Measurements from ENCODE around the gene FBXL16. TPM values are rescaled to one million over a fixed set of nuclear protein-coding genes. Genes with fewer than 3 reads are reported as not detected.
A peak's percentile ranks its signal among the peaks of the same experiment; 100 is the strongest.
"Not testable (repeated sequence)": the region's sequence is repeated elsewhere in the genome, so short reads cannot be mapped to it uniquely, and the experiment has no call there.

The FBXL16 gene
- total RNA-seq, 1 donor from 2014 or later = 0.46 TPM

DNA sequence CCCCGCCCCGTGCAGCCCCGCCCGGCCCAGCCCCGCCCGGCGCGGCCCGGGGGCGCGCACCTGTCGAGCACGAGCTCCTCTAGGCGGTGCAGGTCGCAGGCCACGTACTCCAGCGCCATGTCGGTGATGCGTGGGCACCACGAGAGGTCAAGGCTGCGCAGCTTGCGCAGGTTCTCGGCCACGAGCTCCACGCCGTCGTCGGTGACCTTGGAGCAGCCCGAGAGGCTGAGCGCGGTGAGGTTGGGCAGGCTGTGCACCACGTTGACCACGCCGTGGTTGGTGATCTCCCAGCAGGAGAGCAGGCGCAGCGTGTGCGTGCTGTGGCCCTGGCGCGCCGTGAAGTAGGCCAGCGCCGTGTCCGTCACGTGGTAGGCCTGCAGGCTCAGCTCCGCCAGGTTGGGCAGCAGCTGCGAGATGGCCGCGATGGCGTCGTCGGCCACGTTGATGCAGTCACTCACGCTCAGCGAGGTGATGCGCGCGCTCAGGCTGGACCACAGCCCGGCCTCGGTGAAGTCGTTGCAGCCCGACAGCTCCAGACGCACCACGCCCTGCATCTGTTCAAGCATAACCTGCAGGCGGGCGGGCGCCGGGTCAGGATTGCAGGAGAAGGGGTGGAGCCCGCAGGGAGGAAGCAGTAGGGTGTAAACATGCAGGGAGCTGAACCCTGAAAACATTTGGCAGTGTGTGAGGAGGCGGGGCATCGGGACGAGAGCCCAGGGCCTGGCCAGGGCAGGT, 10.1 kb downstream of the FBXL16 start:
- TF ChIP-seq, protein P1, sequence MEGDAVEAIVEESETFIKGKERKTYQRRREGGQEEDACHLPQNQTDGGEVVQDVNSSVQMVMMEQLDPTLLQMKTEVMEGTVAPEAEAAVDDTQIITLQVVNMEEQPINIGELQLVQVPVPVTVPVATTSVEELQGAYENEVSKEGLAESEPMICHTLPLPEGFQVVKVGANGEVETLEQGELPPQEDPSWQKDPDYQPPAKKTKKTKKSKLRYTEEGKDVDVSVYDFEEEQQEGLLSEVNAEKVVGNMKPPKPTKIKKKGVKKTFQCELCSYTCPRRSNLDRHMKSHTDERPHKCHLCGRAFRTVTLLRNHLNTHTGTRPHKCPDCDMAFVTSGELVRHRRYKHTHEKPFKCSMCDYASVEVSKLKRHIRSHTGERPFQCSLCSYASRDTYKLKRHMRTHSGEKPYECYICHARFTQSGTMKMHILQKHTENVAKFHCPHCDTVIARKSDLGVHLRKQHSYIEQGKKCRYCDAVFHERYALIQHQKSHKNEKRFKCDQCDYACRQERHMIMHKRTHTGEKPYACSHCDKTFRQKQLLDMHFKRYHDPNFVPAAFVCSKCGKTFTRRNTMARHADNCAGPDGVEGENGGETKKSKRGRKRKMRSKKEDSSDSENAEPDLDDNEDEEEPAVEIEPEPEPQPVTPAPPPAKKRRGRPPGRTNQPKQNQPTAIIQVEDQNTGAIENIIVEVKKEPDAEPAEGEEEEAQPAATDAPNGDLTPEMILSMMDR (conservative IDR thresholded peaks at IDR 0.05; ENCODE audit: low read depth, low read length) = no peak
- peak overlapping the region; percentile 23 for H3K4me3 ChIP-seq (ENCODE audit: low read depth, low read length)
- no peak for DNase-seq (ENCODE audit: low read depth)

DNA sequence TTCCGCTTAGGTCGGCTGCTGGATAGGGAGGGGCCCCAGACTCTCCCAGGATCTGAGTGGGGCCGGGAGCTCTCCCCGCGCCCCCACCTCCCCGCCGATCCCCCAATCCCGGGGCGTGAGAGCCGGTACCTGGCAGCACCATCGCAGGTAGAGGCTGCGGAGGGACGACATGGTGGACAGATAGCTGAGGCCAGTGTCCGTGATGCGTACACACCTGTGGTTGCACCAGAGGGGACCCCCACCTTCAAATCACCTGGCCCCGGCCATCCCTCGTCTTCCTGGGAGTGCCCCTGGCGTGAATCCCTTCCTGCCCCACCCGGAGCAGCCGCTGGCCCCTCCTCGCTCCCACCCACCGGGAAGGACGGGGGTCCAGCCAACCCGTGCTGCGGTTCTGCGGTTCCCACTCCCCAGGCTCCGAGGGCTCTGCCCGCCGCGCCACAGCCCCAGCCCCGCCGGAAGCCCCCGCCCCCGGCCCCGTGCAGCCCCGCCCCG, 10.7 kb downstream of the FBXL16 start:
- DNase-seq (ENCODE audit: low read depth) = no peak
- TF ChIP-seq, protein P1 (conservative IDR thresholded peaks at IDR 0.05; ENCODE audit: low read depth, low read length) = no peak
- H3K4me3 ChIP-seq (ENCODE audit: low read depth, low read length) = peak overlapping the region; percentile 8

DNA sequence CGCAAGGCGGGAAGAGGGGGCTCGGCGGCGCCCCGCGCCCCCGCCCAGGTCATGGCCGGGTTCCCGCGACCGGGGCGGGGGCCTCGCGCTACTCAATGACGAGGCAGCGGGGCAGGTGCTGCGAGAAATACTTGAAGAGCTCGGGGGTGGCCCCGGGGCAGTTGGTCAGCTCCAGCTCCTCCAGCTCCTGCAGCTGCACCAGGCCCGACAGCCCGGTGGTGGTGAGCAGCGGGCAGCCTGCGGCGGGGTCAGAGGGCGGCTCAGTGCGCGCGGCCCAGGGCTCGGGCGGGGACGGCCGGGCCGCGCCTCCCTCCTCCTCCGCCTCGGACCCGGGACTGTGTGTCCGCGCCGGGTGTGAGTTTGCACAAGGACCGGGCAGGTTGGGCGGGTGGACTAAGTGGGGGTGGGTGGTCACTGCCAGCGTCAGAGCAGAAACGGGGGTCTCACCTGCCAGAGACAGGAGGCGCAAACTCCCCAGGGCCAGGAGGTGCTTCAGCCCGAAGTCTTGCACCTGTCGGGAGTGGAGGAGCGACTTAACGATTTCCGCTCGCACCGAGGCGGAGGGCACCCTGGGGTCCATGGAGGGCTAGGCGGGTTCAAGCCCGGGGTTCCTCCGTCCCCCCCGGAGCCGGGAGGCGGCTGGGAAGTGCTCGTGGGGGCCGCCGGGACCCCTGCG, 11.3 kb downstream of the FBXL16 start:
- peak overlapping the region; percentile 8 for H3K4me3 ChIP-seq (ENCODE audit: low read depth, low read length)
- no peak for DNase-seq (ENCODE audit: low read depth)
- TF ChIP-seq, protein P1 (conservative IDR thresholded peaks at IDR 0.05; ENCODE audit: low read depth, low read length) = no peak

GRCh38 chr16:693766-694165, 11.8 kb downstream of the FBXL16 start:
- no peak overlapping the region for H3K4me3 ChIP-seq (ENCODE audit: low read depth, low read length)
- TF ChIP-seq, protein P1 (conservative IDR thresholded peaks at IDR 0.05; ENCODE audit: low read depth, low read length) = no peak
- no peak for DNase-seq (ENCODE audit: low read depth)

GRCh38 chr16:693364-693763, 12.2 kb downstream of the FBXL16 start:
- TF ChIP-seq, protein P1 (conservative IDR thresholded peaks at IDR 0.05; ENCODE audit: low read depth, low read length) = no peak
- DNase-seq (ENCODE audit: low read depth) = no peak
- no peak overlapping the region for H3K4me3 ChIP-seq (ENCODE audit: low read depth, low read length)

GRCh38 chr16:692356-693108, 13.1 kb downstream of the FBXL16 start:
- no peak for DNase-seq (ENCODE audit: low read depth)
- TF ChIP-seq, protein P1 (conservative IDR thresholded peaks at IDR 0.05; ENCODE audit: low read depth, low read length) = no peak
- H3K4me3 ChIP-seq (ENCODE audit: low read depth, low read length) = no peak overlapping the region

- not testable (repeated sequence) for DNase-seq (ENCODE audit: low read depth)
Measured at GRCh38 chr16:691242-691641, 14.4 kb downstream of the FBXL16 start.

More at GRCh38 chr16:691242-691641, 14.4 kb downstream of the FBXL16 start:
- H3K4me3 ChIP-seq (ENCODE audit: low read depth, low read length) = not testable (repeated sequence)
